HG03378 (cell line): Measurements from ENCODE around the gene WDR5B.
"Not testable (repeated sequence)": the region's sequence is repeated elsewhere in the genome, so short reads cannot be mapped to it uniquely, and the experiment has no call there.

Source experiments
- ATAC-seq: cut with Tn5 transposase; IDR thresholded peaks from one replicate; pipeline ENCODE4 v1.9.1; 2021; ENCODE audit warnings: mild to moderate bottlenecking, moderate library complexity; ENCODE audit not compliant: unreplicated experiment

Gene WDR5B

GRCh38 chr3:122415762-122416654 is at the start of gene WDR5B:
WDR5B (minus strand) TSS chr3:122416062; CDS start chr3:122415528, 534 bp downstream.
- peak; percentile 80 for ATAC-seq

- ATAC-seq, result no peak
Measured at GRCh38 chr3:122464659-122465058, 48.8 kb upstream of the WDR5B start.

GRCh38 chr3:122462406-122462805 is 46.5 kb upstream of the WDR5B start:
- ATAC-seq, result no peak

- ATAC-seq, result no peak
Measured at GRCh38 chr3:122461806-122462205, 45.9 kb upstream of the WDR5B start.

GRCh38 chr3:122458992-122459391 is 43.1 kb upstream of the WDR5B start:
- ATAC-seq, result no peak

GRCh38 chr3:122457706-122458105 is 41.8 kb upstream of the WDR5B start:
- ATAC-seq, result no peak

GRCh38 chr3:122456074-122456473 is 40.2 kb upstream of the WDR5B start:
- ATAC-seq, result no peak

- no peak for ATAC-seq
Measured at GRCh38 chr3:122451371-122451770, 35.5 kb upstream of the WDR5B start.

GRCh38 chr3:122448218-122448617 is 32.4 kb upstream of the WDR5B start:
- ATAC-seq, result not testable (repeated sequence)

- ATAC-seq, result not testable (repeated sequence)
Measured at GRCh38 chr3:122444491-122444887, 28.6 kb upstream of the WDR5B start.

- not testable (repeated sequence) for ATAC-seq
Measured at GRCh38 chr3:122443762-122444490, 28.1 kb upstream of the WDR5B start.

GRCh38 chr3:122443090-122443489 is 27.2 kb upstream of the WDR5B start:
- no peak for ATAC-seq

GRCh38 chr3:122435950-122436349 is 20.1 kb upstream of the WDR5B start:
- ATAC-seq, result no peak

GRCh38 chr3:122430371-122430770 is 14.5 kb upstream of the WDR5B start:
- ATAC-seq, result no peak

- ATAC-seq, result no peak
Measured at GRCh38 chr3:122427857-122428471, 12.1 kb upstream of the WDR5B start.

- ATAC-seq, result no peak
Measured at GRCh38 chr3:122421836-122422235, 6.0 kb upstream of the WDR5B start.

- ATAC-seq, result no peak
Measured at GRCh38 chr3:122421101-122421500, 5.2 kb upstream of the WDR5B start.

GRCh38 chr3:122416966-122417365 is 1.1 kb upstream of the WDR5B start:
- no peak for ATAC-seq

GRCh38 chr3:122415104-122415744 is 638 bp downstream of the WDR5B start:
- peak; percentile 40 for ATAC-seq

- ATAC-seq, result no peak
Measured at GRCh38 chr3:122414391-122414790, 1.5 kb downstream of the WDR5B start.

- ATAC-seq, result no peak
Measured at GRCh38 chr3:122410639-122411038, 5.2 kb downstream of the WDR5B start.
